RWPE2 (cell line): ENCODE results near the gene MMP21.

ENCODE experiments used
- ATAC-seq: fragments of 200-7000 bp; cut with Tn5 transposase; 3 replicates; pipeline ENCODE4 v1.9.1; 2021; ENCODE audit warnings: low read depth
- DNase-seq: peaks from one replicate; pipeline ENCODE4 v3.0.0-alpha.2; 2020; ENCODE audit warnings: low spot score
- H3K27ac ChIP-seq: fragments of 450-650 bp; 2 replicates; pipeline ENCODE4 v1.5.1; 2017; ENCODE audit warnings: mild to moderate bottlenecking; ENCODE audit not compliant: poor library complexity, severe bottlenecking
- H3K27me3 ChIP-seq: fragments of 250-450 bp; sonication (Bioruptor Pico); 2 replicates; pipeline ENCODE4 v1.5.1; 2021; ENCODE audit warnings: mild to moderate bottlenecking, moderate library complexity; ENCODE audit not compliant: insufficient read depth, poor library complexity, severe bottlenecking
- H3K36me3 ChIP-seq: fragments of 250-450 bp; sonication (Bioruptor Pico); 2 replicates; pipeline ENCODE4 v1.5.1; 2020; ENCODE audit warnings: low read depth, mild to moderate bottlenecking, moderate library complexity
- H3K4me1 ChIP-seq: fragments of 250-450 bp; sonication (Bioruptor Pico); 2 replicates; pipeline ENCODE4 v1.5.1; 2021; ENCODE audit warnings: mild to moderate bottlenecking, moderate library complexity; ENCODE audit not compliant: insufficient read depth, poor library complexity, severe bottlenecking
- H3K4me3 ChIP-seq: fragments of 250-450 bp; sonication (Bioruptor Pico); 2 replicates; pipeline ENCODE4 v1.5.1; 2021; ENCODE audit warnings: mild to moderate bottlenecking, moderate library complexity; ENCODE audit not compliant: severe bottlenecking
- H3K9me3 ChIP-seq: fragments of 250-450 bp; sonication (Bioruptor Pico); 2 replicates; pipeline ENCODE4 v1.5.1; 2021; ENCODE audit warnings: mild to moderate bottlenecking, moderate library complexity; ENCODE audit not compliant: severe bottlenecking
- TF ChIP-seq, protein P1 (sequence below): fragments of 450-650 bp; IDR thresholded peaks from one replicate; pipeline ENCODE4 v1.5.1; 2017; ENCODE audit warnings: mild to moderate bottlenecking, moderate library complexity; ENCODE audit not compliant: poor library complexity, severe bottlenecking

Gene MMP21

DNA sequence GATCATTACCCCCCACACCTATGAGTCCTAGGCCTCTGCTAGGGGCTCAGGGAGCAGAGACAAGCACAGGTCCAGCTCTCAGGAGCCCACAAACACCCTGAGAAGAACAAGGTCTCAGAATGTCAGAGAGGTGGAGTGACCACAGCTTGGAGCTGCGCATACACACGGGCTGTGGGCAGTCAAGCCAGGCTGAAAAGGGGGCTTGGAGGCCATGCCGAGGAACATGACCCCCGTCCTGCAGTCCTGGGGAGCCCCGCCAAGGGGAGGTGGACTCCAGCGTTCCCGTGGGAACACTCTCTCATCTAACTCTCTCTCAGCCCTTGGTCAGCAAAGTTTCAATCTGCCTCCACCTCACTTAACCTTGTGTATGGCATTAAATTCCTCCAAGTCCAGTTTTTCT is 7.8 kb upstream of the MMP21 start:
- Histone ChIP-seq H3K4me3 (no peak overlapping the region), H3K9me3 (no peaks in the 10 kb centered on the region), H3K27ac (no peak overlapping the region), H3K36me3 (no peaks in the 10 kb centered on the region), H3K27me3 (no peaks in the 10 kb centered on the region), H3K4me1 (no peaks in the 10 kb centered on the region)
- no peak for ATAC-seq
- TF ChIP-seq, protein P1, sequence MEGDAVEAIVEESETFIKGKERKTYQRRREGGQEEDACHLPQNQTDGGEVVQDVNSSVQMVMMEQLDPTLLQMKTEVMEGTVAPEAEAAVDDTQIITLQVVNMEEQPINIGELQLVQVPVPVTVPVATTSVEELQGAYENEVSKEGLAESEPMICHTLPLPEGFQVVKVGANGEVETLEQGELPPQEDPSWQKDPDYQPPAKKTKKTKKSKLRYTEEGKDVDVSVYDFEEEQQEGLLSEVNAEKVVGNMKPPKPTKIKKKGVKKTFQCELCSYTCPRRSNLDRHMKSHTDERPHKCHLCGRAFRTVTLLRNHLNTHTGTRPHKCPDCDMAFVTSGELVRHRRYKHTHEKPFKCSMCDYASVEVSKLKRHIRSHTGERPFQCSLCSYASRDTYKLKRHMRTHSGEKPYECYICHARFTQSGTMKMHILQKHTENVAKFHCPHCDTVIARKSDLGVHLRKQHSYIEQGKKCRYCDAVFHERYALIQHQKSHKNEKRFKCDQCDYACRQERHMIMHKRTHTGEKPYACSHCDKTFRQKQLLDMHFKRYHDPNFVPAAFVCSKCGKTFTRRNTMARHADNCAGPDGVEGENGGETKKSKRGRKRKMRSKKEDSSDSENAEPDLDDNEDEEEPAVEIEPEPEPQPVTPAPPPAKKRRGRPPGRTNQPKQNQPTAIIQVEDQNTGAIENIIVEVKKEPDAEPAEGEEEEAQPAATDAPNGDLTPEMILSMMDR: no peak
- no peak for DNase-seq

DNA sequence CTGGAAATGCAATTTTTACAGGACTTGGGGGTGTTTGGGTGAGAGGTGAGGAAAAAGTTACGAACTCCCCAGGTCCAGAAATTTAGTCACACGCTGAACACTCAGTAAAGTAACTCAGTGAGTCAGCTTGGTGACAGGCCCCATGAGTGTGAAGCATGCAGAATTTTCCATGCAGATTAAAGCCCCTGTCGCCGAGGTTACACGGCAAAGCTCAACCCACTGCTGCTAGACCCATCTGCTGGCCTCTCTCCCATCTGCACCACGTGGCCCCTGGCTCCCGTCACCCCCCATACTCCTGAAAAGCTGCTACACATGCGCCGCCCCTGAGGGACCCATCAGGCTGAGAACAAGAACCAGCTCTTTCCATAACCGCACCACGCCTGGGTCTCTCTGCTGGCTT is 7.0 kb upstream of the MMP21 start:
- ATAC-seq (no peak), DNase-seq (no peak)
- H3K4me3 ChIP-seq: no peak overlapping the region
- no peaks in the 10 kb centered on the region for H3K9me3 ChIP-seq
- H3K27me3 ChIP-seq: no peaks in the 10 kb centered on the region
- no peak overlapping the region for H3K27ac ChIP-seq
- no peaks in the 10 kb centered on the region for H3K4me1 ChIP-seq
- no peaks in the 10 kb centered on the region for H3K36me3 ChIP-seq
- TF ChIP-seq, protein P1: no peak

DNA sequence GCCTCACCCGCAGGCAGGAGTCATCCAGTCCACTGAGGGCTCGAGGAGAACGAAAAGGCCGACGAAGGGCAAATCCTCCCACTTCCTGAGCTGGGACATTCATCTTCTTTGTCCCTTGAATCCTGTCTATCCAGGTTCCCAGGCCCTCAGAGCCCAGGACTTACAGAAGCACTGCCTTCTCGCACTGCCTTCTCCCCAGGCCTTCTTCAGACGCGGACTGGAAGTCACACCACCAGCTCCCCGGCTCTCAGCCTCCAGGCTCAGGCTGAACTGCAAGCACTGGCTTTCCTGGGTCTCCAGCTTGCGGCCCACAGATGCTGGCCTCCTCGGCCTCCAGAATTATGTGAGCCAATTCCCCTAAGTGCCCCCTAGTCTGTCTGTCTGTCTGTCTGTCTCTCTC is 6.4 kb upstream of the MMP21 start:
- Histone ChIP-seq H3K4me3 (no peak overlapping the region), H3K36me3 (no peaks in the 10 kb centered on the region), H3K4me1 (no peaks in the 10 kb centered on the region), H3K9me3 (no peaks in the 10 kb centered on the region), H3K27me3 (no peaks in the 10 kb centered on the region), H3K27ac (no peak overlapping the region)
- ATAC-seq (no peak), DNase-seq (no peak)
- TF ChIP-seq, protein P1: no peak

DNA sequence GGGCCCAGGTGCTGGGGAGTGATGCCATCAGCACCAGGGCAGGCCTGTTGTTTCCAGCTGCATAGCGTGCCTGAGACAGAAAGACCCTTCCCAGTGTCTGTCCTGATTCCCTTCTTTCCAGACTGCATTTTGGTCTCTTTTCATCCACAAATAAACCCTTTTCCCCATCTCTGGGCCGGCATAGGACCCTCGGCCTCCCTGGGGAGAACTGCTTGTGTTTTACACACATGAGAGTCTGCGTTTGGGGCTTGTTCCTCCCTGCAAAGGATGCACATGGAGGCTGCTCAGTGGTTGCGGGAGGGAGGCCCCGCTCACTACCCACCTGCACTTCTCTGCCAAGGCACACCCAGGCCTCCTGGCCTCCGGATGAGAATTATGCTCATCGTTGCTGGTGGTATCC is 5.8 kb upstream of the MMP21 start:
- H3K27ac ChIP-seq: no peak overlapping the region
- DNase-seq (no peak), ATAC-seq (no peak)
- H3K4me3 ChIP-seq: no peak overlapping the region
- H3K4me1 ChIP-seq: no peaks in the 10 kb centered on the region
- H3K9me3 ChIP-seq: no peaks in the 10 kb centered on the region
- no peaks in the 10 kb centered on the region for H3K27me3 ChIP-seq
- no peaks in the 10 kb centered on the region for H3K36me3 ChIP-seq
- TF ChIP-seq, protein P1: no peak

DNA sequence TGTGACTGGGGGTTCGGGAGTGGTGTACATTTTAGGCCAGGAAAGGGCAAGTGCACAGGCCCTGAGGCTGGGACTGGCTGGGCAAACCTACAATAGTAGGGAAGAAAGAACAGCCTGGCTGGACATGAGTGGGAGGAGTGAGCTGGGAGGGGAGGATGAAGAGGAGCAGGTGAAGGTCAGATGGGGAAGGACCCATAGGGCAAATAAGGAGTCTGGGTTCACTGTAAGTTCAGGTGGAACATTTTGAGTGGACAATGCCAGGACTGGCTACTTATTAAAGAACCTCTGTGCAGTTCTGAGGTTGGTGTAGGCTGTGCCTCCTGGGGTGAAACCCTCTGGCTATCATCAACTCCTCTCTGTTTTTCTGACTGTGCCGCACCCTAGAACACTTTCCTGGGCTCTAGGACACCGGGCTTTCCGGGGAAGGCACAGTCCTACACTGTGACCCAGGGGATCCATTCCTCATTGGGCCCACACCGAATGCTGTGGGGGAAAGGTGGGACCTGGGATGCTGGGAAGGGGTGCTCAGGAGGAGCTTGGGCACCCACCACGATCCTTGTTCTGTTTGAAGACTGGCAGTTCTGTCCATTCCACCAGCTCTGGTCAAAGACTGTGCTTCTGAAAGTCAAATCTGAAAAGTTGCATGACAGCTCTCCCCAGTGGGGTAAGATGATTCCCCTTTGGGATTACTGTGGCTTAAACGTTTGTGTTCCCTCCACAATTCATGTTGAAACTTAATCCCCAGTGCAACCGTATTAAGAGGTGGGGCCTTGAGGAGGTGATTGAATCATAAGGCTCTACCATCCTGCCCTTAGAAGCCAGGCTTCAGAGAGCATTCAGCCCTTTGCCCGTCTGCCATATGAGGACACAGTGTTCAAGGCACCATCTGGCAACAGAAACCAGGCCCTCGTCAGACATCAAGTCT is 4.0 kb upstream of the MMP21 start:
- H3K27ac ChIP-seq: no peak overlapping the region
- DNase-seq (no peak), ATAC-seq (no peak)
- H3K4me3 ChIP-seq: no peak overlapping the region
- no peaks in the 10 kb centered on the region for H3K9me3 ChIP-seq
- H3K36me3 ChIP-seq: no peaks in the 10 kb centered on the region
- TF ChIP-seq, protein P1: no peak
- H3K4me1 ChIP-seq: no peaks in the 10 kb centered on the region
- H3K27me3 ChIP-seq: no peaks in the 10 kb centered on the region
